HCEC 1CT (cell line): ENCODE results near the gene OR52N5.

Experiments
- DNase-seq: peaks from one replicate; pipeline ENCODE4 v3.0.0-alpha.2; 2017

The OR52N5 gene

DNA sequence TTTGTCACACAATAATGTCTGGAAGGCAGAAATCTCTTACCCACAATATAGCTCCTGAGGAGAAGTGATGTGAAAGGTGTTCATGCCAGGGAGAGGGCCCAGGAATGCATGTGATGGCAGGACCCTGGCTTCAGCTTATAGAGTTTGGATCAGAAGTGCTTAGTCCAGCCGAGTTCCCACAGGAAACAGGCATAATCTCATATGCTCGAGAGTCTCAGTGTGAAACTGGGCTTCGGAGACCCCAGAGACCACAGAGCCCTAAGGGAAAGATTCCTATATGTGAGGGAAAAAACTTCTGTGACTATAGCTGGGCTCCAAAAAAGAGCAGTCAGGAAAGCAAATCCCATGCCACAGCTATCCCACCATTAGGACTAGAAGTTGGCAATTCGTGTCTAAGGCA is at the start of gene OR52N5:
OR52N5 (minus strand) TSS at position 101 of the 400 bp plus-strand sequence. CDS start 4,721 bp downstream, outside the sequence.
- DNase-seq, result no peak

DNA sequence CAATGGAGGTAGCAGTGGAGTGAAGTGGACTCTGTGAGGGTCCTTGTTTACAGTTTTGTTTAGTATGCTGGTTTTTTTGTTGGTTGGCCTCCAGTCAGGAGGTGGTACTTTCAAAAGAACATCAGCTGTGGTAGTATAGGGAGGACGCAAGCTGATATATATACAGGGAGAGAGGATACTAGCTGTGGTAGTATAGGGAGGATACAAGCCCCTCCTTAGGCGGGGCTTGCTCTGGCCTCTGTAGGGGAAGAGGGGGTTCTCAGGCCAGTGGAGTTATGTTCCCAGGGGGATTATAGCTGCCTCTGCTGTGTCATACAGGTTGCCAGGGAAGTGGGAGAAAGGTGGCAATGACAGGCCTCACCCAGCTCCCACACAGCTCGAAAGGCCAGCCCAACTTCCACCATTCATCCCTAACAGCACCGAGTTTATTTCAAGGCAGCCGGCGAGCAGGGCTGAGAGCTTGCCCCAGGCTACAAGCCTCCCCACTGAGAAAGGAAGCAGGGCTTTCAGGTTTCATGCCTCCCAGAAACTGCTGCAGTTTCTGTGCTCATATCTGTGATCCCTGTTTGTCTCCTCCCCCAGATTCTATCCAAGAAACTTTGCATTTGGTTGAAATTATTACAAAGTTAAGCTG is 48.2 kb upstream of the OR52N5 start:
- no peak for DNase-seq

DNA sequence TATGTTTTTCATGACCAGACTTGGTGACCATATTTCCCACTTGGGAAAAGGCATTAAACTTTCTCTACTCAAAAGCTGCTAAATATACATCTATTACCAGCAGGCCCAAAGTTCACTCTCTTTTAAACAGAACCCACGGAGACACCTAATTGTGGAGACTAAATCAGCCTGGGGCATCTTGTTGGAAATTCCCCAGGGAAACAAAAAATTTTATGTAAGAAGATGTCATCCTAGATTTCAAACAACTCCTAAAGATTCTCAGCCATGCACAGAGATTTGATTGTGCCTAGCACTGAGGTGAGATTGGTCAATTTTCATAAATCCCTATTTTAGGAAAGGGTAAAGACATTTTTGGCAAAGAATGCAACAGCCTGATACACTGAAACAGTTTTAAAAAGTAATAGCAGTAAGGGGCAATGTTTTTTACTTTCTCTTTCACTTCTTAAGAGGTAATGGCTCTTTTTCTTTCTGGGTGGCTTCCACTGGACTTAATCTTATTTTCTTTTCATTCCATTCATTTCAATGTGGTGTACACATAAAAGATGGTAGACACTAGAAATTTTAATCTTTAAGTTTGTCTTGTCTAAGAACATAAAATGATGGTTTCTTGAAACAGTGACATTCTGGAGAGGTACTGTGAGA is 35.2 kb upstream of the OR52N5 start:
- DNase-seq, result no peak

DNA sequence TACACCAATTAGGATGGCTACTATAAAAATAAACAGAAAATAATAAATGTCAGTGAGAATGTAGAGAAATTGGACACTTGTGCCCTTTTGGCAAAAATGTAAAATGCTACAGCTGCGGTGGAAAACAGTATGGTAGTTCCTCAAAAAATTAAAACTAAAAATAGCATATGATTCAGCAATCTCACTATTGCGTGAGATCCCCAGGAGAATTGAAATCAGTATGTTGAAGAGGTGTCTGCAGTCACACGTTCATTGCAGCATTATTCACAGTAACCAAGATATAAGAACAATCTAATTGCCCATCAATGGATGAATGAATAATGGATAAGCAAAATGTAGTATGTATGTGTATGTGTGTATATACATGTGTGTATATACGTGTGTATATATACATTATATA is 32.4 kb upstream of the OR52N5 start:
- DNase-seq, result no peak

DNA sequence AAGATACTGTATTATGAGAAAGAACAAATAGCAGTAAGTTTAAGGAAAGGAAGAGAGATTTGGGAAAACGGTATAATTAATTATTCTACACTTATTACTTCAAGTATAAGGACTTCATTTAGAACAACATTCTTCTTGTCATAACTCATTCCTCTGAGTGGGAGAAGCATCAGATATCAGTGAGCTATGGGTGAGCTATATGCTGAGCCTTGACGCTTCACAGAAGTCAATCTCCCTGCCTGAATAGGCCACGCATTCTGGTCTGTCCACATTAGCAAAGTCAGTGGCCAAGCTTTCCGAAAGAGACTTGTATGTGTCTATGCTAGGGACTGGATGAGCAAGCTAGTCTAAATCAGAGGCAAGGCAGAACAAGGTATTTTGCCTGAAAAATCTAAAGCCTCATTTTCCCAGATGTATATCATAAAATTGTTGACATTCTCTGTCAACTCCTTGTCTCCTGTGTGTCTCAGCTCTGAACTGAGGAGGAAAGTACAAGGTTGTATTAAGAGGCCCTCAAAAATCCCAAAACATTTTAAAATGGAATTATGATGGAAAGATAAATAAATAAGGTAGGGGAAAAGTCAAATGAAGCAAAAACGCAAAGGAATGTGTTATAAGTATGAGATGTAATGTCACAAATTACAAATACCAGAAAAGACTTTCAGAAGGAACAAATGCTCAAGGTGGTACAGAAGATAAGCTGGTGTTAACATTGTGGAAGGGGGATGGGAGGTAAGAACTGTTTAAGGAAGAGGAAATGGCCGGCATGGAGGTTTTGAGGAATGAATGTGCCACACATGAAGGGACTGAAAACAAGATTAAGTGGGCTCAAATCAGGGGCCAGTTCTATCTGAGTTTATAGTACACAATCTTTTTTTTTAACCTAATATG is 27.0 kb upstream of the OR52N5 start:
- DNase-seq, result no peak

DNA sequence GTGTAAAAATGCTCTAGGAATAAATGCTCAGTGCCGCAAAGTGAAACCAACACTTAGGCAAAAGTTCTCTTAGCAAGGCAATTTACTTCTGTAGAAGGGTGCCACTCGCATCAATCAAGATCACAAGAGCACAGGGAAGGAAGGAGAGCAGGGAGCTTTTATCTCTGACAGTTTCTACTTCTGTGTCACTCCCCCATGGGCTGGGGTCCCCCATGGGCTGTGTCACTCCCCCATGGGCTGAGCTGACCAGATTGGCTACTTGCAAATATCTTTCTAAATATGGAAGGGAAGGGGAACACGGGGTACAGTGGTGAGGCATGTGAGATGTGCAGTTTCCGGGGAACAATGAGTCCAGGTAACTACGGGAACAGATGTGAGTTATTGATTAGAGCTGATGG is 26.0 kb upstream of the OR52N5 start:
- no peak for DNase-seq

DNA sequence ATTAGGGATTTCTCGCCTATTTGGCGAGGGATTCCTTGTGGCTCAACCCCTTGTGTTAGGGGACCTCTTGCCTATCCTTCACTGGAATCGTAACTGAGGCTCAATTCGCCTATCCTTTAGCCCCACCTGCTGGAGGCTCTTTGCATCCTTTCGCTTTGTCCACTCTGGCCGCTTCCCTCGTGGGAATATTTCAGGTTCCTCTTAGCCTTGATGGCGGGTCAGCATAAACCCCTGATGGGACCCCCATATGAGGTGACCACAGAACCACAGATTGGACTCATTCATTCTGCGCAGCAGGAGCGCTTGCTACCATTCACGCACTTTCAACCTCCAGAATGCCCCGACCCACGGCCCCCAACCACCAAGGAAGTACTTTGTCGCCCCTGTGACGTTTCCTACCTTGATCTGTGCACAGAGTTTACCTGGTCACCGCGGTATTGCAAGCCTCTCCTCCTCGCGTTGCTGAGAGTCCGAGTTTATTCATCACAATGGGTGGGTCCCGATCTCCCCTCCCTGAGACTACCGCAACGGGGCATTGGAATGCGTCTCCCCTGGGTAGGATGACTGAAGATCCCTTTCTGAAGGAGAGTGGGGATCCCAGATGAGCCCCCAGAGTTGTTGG is 25.5 kb upstream of the OR52N5 start, which contains the start of gene OR52N2:
OR52N2 (plus strand) TSS at position 425 of the 622 bp plus-strand sequence. CDS start 11,412 bp downstream, outside the sequence.
- DNase-seq, result peak; percentile 64

DNA sequence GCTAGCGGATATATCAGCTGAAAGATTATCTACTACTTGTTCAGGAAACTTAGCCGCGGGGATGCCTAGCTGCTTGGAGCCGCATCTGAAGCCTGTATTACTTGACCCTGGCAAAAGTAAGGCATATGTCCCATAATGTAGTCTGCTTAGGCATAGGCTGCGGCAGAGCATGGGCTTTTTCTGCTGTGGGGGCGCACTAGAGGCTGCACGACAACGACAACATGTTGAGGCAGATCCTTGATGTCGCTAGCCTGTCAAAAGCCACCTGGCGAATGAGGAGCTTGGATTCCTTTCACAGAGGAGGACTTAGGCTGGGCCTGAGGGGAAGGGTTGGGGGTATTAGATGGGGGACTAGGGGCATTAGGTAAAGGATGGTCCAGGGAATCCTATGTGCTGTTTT is 24.4 kb upstream of the OR52N5 start:
- DNase-seq, result no peak

DNA sequence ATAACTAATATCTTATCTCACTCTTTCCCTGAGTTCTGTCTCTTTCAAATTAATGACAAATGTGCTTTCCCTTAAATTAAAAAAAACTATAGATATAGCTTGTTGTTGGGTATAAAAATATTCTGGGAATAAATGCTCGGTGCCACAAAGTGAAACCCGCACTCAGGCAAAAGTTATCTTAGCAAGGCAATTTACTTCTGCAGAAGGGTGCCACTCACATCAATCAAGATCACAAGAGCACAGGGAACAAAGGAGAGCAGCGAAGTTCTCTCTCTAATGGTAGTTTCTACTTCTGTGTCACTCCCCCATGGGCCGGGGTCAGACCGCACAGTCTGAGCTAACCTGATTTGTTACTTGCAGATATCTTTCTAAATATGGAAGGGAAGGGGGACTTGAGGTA is 20.8 kb upstream of the OR52N5 start:
- no peak for DNase-seq

DNA sequence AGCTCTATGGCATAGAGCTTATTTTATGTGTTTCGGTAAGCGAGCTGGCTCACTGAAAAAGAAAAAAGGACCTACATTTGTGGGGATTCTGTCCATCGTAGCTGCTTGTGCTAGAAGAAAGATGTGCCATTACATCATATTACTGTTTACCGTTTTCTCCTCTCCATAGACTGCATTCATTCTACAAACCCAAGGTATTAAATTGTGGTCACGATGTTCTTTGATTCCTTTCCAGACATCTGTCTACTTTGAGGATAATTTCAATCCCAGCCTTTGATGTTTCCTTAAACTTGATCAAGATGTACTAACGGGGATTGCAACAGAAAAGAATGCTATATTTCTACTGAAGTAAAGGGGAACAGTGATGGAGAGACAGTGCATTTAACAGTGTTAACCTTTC is 13.4 kb upstream of the OR52N5 start:
- DNase-seq, result no peak

DNA sequence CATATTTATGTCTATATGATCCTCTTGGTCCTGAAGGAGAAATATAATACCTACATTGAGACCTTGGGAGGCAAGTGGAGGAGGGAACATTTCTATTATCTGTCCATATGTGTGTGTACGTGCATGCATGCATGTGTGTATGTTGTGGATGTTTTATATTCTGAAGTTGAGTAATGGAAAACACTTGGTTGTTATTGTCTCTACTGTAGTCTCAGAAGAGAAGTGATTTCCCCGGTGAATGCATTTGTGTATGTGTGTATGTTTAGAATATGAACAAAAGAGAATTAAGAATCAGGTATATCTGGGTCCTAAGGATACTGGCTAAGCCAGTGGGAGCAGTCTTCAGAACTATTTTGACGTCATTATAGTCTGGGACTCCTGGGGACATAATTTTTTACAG is 8.0 kb upstream of the OR52N5 start, which contains the start of gene OR52N1:
OR52N1 (minus strand) TSS at position 101 of the 400 bp plus-strand sequence. CDS start 2,449 bp downstream, outside the sequence.
- no peak for DNase-seq

DNA sequence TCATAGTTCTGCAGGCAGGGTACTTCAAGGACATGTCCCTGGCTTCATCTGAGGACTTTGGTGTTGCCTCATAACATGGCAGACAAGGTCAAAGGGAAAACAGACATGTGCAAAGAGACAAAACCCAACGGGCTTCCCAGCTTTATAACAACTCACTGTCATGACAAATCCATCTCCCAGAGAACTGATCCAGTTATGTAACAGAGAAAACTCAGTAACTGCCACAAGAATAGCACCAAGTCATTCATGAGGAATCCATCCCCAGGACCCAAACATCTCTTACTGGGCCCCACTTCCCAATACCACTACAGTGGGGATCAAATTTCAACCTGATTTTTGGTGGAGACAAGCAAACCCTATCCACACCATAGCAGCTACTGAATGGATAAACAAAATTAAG is 16.1 kb downstream of the OR52N5 start:
- no peak for DNase-seq

DNA sequence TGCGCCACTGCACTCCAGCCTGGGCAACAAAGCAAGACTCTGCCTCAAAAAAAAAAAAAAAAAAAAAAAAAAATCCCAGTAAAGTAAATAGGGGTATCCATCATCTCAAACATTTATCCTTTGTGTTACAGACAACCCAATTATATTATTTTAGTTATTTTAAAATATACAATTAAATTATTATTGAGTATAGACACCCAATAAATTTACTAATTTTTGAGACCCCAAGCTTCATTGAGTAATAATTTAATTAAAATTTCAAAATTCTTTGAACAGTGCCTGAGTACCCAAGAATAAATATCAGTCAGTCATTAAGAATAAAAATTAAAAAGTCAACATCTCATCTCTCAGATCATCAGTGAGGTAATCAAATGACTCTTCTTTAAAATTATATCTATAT is 29.2 kb downstream of the OR52N5 start, which contains the start of gene OR52N4:
OR52N4 (plus strand) TSS at position 301 of the 400 bp plus-strand sequence. CDS start 498 bp downstream, outside the sequence.
- no peak for DNase-seq

DNA sequence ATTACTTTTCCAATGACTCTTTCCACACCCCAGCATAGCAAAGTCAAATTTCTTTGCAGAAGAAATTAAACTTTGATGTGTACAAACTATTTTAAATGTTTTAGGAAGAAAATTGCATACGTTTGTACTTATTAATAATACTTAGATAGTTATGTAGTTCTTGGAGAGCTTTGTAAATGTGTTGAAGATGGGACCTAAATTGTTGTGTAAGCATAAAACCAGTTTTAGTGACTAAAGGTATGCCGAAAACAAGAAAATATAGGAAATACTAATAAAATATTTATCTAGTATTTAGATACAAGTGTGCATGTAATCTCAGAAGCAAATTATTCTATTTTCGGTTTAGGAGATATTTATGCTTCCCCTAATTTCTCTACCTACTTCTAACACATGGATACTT is 33.3 kb downstream of the OR52N5 start:
- no peak for DNase-seq

DNA sequence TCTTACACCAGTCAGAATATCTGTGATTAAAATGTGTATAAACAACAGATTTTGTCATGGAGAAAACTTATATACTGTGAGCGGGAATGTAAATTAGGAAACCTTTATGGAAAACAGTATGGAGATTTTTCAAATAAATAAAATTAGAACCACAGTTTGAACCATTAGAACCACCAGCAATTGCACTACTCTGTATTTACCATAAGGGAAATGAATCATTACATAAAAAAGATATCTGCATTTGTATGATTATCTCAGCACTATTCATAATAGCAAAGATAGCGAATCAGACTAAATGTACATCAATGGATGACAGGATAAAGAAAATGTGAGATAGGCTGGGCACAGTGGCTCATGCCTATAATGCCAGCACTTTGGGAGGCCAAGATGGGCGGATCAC is 36.5 kb downstream of the OR52N5 start:
- DNase-seq, result no peak

DNA sequence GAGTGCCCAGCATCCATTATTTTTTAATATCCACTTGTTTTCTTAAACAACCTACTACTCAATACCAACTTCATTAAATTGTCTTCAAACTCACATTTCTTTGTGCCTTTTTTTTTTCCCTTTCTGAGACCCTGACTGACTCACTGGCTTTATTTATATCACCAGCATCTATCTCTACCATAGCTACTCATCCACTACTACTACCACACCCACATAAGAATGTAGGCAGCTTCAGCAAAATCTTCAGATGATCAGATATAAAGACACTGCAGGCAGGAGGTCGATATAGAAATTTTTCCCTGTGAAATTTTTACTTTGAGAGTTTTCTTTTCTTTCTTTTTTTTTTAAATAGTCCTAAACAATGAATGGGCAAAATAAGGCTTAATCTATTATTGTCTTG is 44.7 kb downstream of the OR52N5 start:
- DNase-seq, result no peak

DNA sequence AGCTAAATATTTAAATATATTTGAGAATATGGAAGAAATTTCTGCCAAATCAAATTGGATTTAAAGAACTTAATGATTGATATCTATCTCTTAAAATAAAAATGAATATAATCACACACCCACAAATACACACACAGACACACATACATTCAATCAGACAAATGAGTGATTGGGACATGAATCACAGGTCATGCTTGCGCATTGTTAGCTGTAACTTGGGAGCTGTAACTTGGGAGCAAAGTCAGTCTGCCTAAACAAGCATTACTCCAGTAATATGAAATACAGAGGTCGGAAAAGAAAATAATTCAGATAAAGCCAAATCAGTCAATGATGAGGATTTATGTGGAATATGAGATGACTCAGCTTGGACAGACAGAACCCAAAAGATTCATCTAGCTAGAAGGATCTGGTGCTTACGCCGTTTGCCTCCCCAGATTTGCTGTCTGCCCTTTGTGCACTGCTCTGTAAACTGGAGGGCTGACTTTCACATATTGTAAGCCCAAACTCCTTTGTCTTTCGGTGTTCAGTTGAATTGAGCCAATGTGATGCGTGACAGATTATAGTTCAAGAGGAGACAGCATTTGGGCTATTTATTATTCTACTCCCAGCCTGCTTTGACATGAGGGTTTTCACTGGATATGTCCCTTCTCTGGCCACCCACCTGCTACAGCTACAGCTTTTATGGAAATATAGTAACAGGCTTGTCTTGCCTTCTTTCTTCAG is 45.3 kb downstream of the OR52N5 start:
- peak; percentile 29 for DNase-seq

DNA sequence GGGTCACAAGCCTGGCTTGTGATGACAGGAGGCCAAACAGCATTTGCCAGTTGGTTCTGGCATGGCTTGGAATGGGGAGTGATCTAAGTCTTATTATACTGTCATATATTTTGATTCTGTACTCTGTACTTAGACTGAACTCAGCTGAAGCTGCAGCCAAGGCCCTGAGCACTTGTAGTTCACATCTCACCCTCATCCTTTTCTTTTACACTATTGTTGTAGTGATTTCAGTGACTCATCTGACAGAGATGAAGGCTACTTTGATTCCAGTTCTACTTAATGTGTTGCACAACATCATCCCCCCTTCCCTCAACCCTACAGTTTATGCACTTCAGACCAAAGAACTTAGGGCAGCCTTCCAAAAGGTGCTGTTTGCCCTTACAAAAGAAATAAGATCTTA is 46.1 kb downstream of the OR52N5 start:
- peak; percentile 48 for DNase-seq

DNA sequence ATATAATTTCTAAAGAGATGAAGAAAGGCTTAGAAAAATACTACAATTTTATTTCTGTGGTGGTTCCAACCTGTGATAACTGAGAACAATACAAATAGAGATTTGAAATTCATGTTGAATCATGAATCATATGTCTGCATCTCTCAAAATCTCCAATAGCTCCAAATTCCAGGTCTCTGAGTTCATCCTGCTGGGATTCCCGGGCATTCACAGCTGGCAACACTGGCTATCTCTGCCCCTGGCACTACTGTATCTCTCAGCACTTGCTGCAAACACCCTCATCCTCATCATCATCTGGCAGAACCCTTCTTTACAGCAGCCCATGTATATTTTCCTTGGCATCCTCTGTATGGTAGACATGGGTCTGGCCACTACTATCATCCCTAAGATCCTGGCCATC is 46.8 kb downstream of the OR52N5 start, which contains the start of gene OR56B1:
OR56B1 (plus strand) TSS at position 53 of the 400 bp plus-strand sequence; CDS start at position 122, 69 bp downstream.
- no peak for DNase-seq

DNA sequence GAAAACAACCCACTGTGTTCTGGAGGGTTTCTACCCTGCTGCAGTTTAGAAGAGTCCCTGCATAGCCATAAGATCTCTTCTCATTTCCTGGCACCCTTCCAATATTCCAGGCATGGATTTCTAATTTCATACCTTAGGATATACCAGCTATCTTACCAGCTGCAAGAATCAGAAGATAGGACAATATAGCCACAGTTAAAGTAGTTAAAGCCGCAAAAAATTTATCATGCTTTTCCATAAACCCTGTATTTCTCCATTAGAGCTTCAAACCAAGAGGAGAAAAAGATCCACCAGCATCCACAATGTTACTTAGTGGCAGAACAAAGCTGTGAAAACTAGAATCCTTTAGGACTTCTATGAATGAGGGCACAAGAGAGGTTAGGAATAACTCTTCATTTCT is 55.5 kb downstream of the OR52N5 start:
- DNase-seq, result no peak

DNA sequence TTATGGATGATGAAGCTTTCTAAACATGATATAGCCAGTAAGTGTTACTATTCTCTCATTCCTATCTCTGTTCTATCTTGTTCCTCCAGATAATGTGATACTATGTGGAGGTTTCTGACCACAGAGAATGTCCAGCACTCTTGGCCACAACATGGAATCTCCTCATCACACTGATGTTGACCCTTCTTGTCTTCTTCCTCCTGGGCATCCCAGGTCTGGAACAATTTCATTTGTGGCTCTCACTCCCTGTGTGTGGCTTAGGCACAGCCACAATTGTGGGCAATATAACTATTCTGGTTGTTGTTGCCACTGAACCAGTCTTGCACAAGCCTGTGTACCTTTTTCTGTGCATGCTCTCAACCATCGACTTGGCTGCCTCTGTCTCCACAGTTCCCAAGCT is 56.8 kb downstream of the OR52N5 start:
- no peak for DNase-seq
